Activated CD8-positive, alpha-beta memory T cell treated with anti-CD3 and anti-CD28 coated beads, Interleukin-2, amount 50 U/mL, for 1 hour (primary cell): Measurements from ENCODE around the gene INPP5A.
"Not testable (repeated sequence)": the region's sequence is repeated elsewhere in the genome, so short reads cannot be mapped to it uniquely, and the experiment has no call there.

ENCODE experiments used
- DNase-seq: peaks from one replicate; pipeline ENCODE4 v3.0.0-alpha.2; 2020; ENCODE audit errors: extremely low read depth

INPP5A gene

GRCh38 chr10:132563485-132564248 is 26.1 kb downstream of the INPP5A start:
- DNase-seq, result no peak

DNA sequence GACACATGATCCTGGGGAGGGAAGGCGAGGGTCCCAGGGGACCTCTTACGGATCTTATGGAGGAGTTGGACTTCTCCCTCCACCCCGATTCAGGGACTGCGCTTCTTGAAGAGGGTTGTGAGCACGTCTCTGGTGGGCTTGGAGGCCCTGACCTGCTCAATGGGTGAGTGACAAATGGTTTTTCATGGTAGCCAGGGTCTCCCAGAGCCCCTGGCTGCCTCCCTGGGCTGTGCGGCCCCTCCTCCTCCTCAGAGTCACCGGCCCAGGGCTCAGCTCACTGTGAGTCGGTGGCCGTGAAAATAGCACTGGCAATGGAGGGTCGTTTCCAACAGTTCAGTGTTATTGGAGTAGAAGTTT is 26.6 kb downstream of the INPP5A start:
- no peak for DNase-seq

- no peak for DNase-seq
Measured at GRCh38 chr10:132564690-132565089, 27.1 kb downstream of the INPP5A start.

DNA sequence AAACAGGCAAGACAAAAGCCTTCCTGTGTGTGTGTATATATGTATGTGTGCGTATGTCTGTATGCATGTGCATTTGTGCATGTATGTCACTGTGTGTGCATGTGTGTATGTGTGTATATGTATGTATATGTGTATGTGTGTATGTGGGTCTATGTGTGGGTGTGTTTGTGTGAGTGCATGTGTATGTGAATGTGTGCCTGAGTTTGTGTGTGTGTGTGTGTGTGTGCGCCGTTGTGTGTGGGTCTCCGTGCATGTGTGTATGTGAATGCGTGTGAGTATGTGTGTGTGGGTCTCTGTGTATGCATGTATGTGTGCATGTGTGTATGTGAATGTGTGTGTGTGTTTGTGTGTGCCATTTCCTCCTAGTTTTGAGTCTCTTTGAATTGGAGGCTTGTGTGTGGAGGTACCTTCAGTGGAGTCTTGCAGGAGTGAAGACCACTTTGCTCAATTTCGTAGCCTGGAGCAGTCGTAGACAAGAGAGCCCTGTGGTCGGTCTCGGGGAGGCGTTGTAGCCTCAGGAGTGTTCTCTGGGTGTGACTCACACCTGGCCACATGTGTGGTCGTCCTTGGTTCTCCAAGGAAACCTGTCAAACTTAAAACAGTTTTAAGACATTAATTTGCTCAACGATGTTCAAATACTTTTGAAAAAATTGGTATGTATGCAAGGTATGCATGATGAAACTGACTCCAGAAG is 28.1 kb downstream of the INPP5A start:
- no peak for DNase-seq

DNA sequence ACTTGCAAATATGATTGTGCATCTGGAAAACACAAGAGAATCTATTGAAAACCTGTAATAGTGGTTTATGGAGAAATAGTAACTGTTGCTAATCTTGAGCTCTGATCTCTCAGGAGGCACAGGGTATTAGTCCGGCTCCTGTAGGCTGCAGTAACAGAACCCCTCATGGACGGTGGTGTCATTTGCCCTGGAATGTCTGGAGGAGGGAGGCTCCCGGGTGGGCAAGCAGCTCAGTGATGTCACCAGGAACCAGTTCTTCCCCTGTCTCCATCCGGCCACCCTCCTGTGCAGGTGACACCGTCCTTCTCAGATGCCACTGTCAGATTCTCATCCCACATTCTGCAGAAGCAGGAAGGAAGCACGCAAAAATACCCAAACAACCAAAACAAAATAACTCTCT is 29.3 kb downstream of the INPP5A start:
- no peak for DNase-seq

- DNase-seq, result no peak
Measured at GRCh38 chr10:132570265-132570664, 32.7 kb downstream of the INPP5A start.

- no peak for DNase-seq
Measured at GRCh38 chr10:132570771-132571649, 33.4 kb downstream of the INPP5A start.

DNA sequence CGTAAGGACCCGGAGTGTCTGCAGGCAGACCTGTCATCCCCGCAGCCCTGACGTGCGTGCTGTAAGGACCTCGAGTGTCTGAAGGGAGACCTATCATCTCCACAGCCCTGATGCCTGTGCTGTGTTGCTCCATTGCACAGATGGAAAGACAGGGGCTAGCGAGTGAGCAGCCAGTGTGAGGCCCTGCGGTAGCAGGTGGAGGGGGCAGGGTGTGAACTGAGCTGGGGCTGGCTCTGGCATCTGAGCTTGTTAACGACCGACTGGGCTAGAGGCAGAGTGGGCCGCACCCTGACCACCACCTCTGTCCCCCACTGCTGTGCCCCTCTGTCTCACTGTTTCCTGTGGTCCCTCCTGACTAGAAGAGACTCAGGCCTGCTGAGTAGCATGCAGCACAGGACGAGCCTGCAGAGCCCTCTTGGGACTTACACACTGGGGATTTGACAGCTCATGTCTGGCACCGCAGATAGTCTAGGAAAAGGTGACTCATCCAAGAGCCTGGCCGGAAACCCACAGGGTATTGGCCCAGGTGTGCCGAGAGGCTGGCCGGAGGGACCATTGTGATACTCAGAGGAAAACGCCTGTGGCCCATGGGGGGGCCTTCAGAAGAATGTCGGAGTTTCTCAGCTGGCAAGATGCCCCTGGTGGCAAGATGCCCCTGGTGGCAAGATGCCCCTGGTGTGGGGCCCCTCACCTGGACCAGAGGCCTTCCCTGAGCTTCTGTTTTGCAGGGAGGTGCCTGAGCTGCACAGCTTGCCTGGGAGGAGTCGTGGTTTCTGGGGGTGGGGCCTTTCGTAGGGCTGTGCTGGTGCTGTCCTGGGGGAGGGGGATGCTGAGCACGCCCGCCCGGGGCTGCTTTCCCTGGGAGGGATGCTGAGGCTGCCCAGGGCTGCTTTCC is 34.3 kb downstream of the INPP5A start:
- no peak for DNase-seq

- no peak for DNase-seq
Measured at GRCh38 chr10:132572545-132572937, 35.0 kb downstream of the INPP5A start.

DNA sequence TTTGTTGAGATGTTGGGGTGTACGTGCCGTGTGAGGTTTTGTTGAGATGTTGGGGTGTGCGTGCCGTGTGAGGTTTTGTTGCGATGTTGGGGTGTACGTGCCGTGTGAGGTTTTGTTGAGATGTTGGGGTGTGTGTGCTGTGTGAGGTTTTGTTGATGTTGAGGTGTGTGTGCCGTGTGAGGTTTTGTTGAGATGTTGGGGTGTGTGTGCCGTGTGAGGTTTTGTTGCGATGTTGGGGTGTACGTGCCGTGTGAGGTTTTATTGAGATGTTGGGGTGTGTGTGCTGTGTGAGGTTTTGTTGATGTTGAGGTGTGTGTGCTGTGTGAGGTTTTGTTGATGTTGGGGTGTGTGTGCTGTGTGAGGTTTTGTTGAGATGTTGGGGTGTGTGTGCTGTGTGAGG is 35.4 kb downstream of the INPP5A start:
- DNase-seq, result not testable (repeated sequence)

GRCh38 chr10:132574288-132574687 is 36.7 kb downstream of the INPP5A start:
- DNase-seq, result no peak

DNA sequence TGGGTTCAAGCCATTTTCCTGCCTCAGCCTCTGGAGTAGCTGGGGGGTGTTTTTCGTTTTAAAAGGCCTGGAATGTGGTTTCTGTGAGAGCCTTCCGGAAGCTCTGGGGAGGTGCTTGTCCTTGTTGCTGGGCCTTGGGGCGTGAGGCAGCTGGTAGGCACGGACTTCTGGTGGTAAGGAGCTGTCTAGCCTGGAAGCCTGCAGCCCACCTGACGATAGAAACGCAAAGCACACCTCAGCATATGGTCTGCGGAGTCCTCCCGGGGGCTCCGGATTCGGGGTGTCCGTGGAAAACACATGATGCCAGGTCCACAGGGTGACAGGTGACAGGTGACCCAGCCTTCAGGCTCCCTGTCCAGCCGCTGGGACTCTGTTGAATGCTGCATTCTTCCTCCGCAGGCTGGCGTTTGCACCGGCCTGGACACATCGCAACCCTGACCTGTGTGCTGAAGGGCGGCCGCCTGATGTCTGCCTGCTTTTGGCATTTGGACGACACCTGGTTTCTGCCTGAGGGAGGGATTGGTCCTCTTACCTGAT is 37.3 kb downstream of the INPP5A start:
- DNase-seq, result no peak

DNA sequence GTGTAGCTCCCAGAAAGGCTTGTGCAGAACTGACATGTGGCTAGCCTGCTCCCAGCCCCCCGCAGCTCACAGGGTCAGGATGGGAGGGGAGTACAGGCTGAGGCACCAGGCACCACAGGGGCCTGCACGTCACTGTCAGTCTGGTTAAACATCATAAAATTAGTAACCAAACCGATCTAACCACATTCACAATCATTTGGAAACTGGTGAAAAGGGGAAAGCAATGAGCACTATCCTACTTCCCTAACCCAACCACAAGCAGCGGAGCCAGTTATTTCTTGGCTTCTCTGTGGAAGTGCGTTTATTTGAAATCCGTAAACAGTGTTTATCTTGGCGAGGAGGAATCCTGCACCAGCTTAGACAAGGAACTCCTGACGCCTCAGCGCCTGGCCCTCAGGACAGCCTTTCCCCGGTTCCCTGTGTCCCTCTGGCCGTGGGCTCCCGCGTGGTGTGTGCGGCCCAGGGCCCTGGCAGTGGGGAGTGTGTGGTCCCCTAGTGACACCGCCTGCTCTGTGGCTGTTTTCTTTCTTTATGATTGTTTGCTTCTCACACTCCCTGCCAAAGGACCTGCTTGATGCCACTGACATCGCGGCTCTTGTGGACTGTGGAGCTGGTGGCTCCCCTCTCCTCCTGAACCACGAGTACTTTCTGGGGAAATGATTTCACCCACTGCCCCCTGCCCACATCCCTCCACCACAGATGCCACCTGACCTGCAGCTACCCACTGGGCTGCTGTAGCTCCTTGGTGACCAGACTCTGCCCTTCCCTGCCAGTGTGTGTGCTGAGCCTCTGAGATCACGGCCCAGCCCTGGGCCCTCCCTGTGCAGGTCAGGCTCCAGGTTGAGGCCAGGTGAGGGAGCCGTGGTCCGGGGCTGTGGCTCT is 38.0 kb downstream of the INPP5A start:
- no peak for DNase-seq

DNA sequence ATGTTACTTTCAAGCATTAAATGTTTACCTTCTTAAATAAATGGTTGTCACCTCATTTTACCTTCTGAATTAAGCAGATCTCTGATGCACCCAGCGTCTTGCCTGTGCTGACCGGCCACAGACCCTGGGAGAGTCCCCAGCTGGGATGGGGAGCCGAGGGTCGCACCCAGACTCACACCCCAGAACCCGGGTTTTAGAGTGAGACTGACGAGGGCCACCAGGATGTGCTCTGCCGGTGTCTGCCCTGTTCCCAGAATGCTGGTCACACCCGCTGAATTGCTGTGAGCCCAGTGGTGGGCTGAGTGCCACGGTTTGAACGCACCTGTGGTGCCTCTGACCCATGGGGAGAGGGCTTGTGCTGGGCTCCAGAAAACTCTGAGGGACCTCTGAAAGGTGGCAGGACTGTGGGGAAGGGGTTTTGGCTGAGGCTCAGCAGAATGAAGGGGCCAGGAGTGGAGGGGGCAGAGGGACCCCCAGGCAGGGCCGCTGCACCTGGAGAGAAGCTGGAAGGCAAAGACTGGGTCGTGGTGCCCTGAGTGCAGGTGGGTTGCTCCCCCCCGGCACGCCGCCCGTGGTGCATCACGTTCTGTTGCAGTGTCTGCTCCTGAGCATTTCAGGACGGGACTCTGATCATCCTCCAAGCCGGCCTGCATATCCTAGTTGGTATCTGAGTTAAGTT is 39.2 kb downstream of the INPP5A start:
- DNase-seq, result no peak

DNA sequence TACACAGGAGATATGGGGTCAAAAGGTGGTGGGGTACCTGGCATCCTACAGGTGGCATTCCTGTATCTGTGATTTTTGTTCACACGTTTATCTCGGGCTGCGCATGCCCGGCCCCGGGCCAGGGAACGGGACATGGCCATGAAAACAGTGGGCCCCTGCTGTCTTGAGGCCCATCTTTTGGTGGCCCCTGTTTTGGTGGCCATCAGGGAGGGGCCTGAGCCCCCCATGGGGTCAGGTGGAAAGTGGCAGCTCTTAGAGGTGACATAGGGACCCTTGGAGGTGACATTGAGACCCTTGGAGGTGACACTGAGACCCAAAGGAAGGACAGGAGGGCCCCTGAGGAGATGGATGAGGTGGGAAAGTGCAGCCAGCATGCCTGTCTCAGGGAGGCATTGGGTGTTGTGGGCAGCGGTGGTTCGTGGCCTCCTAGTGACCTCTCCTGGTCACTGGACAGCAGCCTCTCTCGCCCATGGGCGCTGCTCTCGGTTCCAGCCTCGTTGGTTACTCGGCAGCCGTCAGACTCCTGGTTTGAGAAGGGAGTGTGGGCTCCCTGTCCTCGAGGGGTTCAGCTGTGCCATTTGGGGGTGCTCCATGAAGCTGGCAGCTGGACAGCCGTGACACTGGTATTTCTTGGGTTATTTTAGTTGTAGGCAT is 39.9 kb downstream of the INPP5A start:
- DNase-seq, result no peak

- DNase-seq, result no peak
Measured at GRCh38 chr10:132578287-132578951, 40.8 kb downstream of the INPP5A start.

GRCh38 chr10:132579027-132579859 is 41.7 kb downstream of the INPP5A start:
- no peak for DNase-seq

GRCh38 chr10:132580143-132580542 is 42.6 kb downstream of the INPP5A start:
- DNase-seq, result no peak
